ENCODE data around the gene TTC22.
A peak's percentile ranks its signal among the peaks of the same experiment; 100 is the strongest.

The TTC22 gene

DNA sequence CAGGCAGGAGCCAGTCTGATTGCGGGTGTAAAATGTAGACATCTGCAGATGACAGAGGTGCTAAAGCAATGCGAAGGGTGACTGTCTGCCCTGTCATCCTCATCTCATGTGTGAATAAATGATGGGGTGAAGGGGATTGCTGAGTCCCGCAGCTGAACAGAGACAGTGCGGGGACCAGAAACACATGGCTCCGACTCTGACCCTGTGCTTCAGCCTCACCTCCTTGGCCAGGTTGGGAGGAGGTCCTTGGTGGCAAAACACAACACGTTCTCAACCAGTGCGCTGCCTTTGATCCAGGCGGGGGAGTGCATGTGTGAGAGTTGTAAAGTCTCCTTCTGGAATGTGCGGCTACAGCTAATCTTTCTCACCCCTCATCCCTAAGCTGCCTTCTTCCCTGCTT is 32.0 kb upstream of the TTC22 start:
- no peak for DNase-seq

DNA sequence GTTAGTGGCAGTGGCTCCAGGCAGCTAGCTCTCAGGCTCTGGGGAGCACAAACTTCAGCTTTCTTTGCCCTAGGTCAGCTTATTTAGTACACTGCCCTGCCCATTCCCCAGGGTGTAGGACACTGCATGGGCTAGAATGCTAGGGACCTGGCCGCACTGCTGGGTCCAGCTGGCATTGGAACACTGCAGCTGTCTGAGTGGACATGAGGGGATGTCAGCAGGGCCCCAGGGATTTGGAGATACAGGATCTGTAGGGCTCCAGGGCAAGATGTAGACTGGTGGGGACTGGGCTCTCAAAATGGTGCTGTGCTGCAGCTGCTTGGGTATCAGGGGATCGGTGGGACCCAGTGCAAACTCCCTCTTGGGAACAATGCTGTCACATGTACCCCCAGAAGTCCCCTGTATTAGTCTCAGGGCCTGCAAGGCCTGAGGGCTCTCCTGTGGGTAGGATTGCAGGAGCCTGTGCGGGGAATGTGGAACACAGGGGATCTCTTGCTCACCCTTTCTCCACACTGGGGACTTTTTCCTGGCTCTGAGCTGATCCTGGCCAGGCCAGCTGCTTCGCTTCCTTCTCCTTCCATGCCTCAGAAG is 25.2 kb upstream of the TTC22 start:
- no peak for DNase-seq

DNA sequence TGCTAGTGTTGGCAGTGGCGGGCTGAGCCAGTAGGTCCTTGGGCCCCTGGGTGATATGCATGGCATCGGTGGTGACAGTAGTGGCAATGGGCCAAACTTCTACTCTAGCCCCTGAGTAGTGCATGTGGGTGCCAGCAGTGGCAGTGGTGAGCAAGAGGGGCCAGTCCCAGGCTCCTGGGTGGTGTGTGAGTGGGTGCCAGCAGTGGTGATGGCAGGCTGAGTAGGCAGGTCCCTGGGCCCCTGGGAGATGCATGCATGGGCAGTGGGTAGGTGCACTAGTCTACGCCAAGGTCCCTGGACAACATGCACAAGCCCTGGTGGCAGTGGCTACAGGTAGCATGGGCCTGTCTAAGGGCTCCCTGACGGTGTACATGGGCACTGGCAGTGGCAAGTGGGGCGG is 24.6 kb upstream of the TTC22 start:
- DNase-seq: no peak

DNA sequence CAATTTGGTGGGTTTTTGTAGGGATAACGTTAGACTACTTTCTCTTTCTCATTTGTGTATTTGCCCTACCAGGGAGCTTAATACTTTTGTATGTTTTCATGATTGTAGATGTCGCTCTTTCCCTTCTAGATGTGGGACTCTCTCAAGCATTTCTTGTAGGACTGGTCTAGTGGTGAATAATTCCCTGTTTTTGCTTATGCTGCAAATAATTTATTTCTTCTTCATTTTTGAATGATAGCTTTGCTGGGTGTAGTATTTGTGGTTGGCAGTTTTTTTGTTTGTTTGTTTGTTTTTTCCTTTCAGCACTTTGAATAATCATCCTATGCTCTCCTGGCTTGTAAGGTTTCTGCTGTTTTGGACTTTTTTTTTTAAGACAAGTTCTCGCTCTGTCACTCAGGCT is 22.5 kb upstream of the TTC22 start:
- no peak for DNase-seq

DNA sequence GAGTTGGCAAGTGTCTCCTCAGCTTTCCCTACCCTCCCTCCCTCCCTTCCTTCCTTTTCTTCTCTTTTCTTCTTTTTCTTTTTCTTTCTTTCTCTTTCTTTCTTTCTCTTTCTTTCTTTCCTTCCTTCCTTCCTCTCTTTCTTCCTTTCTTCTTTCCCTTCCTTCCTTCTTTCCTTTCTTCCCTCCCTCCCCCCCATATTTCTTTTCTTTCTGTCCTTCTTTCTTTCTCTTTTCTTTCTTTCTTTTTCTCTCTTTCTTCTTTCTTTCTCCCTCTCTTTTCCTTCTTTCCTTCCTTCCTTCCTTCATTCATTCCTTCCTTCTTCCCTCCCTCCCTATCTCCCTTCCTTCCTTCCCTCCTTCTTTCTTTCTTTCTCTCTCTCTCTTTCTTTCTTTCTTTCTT is 18.6 kb upstream of the TTC22 start:
- DNase-seq: no peak

DNA sequence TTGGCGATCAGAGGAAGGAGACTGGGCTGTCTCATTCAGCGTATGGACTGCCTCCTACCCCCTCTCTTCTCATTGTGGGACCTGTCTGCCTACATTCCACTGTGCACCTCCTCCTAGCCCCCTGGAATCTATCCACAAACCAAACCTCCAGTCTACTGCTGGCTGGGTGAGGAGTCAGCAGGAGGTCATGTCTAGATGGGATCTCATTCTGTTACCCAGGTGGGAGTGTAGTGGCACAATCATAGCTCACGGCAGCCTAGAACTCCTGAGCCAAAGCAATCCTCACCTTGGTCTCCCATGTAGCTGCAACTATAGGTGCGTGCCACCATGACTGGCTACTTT is 18.0 kb upstream of the TTC22 start:
- DNase-seq: no peak

DNA sequence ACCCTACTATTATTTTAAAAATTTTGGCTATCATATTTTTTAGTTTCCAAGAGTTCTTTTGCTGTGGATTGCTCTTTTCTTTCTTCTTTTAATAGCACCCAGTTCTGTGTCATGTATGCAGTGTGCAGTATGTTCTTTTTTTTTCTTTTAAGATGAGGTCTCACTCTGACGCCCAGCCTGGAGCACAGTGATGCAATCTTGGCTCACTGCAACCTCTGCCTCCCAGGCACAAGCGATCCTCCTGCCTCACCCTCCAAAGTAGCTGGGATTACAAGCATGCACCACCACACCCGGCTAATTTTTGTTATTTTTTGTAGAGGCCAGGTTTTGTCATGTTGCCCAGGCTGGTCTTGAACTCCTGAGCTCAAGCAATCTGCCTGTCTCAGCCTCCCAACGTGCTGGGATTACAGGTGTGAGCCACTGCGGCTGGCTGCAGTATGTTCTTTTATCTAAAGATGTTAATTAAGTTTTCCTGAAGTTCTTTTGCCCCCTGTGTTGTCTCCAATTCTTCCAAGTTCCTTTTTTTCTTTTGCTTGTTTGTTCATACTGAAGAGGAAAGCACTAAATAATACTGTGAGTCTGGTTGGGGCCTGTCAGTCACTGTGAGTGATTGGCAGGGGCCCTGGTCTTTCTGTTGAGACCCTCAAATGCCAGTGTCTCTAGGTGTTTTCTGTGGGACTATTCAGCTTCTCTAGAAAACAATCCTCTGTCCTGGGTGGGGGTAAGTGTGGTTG is 17.5 kb upstream of the TTC22 start:
- no peak for DNase-seq

DNA sequence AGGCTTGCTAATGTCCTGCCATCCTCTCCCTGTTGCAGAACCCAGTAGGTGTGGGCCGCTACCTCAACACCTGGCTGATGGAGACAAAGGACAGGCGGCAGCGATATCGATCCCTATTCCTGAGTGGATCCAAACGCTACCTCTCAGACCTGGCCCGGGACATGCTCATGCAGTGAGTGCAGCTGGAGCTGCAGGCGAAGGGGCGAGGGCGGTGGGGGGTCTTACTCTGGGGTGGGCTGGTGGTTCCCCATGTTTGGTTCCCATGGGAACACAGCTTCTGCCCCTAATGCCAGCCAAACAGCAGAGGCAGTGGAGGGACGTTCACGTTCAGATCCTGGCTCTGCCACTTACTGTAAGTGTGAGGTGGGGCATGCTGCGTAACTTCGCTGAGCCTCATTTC is 15.8 kb upstream of the TTC22 start:
- no peak for DNase-seq

DNA sequence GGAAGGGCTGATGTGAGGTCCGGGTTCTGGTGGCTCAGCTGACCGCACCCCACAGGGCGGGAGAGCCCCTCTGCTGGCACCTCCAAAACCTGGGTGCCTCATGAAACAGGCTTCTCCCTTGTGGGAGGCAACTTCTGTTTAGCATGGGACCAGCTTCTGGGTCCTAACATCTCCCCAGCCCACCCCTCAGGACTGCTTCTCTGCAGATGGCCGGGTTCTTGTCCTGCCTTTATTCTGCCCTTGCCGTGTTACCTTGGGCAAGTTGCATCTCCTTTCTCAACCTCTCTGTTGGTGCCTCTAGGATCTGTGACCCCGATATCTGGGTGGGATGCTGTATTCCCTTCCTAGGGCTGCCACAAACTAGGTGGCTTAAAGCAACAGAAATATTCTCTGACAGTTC is 15.0 kb upstream of the TTC22 start:
- DNase-seq: no peak

DNA sequence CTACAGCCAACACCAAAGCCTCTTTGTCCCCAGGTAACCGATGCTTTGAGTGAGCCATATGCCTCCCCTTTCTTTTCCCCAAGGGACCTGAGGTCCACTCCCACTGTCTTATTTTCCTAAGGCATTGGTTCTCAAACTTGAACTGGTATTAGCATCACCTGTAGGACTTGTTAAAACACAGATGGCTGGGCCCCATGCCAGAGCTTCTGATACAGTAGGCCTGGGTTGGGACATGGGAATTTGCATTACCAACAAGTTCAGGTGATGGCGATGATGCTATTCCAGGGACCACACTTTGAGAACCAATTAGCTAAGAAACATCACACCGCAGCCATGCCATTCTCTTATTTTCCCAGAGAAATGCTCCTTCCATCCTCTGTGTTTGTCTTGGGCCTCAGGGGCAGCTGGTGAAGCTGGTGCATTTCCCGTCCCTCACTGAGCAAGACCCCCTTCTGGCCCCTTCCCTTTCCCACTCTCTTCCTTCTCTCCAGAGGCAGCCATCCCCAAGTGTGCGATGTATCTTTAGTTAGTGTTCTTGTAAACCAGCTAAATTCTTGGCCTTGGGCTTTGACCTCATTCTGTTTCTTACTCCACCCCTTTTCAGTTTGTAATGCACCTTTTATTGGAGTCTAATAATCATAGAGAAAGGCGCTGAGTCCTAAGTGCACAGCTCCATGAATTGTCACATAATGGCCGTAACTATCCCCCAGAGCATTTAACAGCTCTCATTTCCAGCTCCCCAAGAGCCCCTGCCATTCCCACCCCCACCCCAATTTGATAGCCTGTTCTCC is 14.2 kb upstream of the TTC22 start:
- no peak for DNase-seq

DNA sequence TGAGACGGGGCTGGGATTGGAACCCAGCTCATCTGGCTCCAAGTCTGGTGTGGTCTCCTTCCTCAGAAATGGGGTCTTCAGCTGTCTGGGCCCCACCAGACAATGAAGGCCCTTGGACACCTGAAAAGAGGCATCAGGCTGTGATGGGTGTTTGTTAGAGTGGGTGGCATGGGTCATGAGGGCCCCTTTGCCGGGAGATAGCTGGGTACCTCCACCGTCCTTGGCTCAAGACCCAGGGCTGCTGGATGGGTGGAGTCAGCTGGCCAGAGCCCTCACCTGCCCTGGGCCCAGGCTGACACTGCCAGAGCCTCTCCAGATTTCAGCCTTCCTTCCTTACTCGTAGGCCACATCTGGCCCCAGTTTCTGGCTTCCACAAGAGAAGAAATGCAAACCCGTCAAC is 13.4 kb upstream of the TTC22 start:
- DNase-seq: no peak

DNA sequence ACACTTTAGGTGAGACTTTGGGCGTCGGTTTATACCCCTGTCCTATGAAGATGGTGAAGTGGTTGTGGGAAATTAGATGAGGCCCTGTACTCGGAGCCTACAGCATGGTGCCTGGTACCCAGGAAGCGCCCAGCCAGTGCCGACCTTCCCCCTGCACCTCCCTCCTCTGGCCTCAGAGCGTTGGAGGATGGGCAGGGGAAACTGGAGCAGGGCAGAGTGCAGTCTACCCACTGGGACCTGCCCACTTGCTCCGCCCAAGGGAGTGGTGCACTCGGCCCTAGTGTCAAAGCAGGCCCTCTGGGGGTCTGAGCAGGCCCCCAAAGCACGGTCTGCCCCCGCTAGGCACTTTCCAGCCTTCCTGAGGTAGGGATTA is 13.0 kb upstream of the TTC22 start:
- no peak for DNase-seq

DNA sequence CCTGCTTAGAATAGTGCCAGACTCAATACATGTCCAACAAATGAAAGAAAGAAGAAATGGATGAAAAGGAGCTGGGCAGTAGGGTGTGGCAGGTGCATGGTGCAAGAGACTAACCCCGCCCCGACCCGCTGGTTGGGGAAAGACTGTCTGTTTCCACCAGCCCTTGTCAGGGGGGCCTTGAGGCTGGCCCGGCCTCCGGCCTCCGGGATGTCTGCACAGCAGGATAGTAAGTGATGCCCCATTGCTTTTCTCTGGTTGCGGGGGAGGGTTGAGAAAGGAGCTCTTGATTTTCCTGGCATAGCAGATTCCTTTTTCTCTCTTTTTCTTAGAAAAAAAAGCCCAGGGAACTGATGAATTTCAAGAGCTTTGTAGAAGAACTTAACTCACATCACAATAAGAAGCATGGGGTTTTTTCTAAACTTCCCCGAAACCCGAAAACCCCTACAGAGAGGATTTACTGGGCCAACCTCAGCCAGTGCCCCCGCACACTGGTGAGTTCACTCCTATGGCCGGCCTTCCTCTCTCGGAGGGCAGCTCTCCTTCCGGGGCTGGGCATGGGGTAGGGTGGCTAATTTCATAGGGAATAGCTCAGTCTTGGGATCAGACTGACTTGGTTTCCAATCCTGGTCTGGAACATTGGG is 12.5 kb upstream of the TTC22 start:
- no peak for DNase-seq

DNA sequence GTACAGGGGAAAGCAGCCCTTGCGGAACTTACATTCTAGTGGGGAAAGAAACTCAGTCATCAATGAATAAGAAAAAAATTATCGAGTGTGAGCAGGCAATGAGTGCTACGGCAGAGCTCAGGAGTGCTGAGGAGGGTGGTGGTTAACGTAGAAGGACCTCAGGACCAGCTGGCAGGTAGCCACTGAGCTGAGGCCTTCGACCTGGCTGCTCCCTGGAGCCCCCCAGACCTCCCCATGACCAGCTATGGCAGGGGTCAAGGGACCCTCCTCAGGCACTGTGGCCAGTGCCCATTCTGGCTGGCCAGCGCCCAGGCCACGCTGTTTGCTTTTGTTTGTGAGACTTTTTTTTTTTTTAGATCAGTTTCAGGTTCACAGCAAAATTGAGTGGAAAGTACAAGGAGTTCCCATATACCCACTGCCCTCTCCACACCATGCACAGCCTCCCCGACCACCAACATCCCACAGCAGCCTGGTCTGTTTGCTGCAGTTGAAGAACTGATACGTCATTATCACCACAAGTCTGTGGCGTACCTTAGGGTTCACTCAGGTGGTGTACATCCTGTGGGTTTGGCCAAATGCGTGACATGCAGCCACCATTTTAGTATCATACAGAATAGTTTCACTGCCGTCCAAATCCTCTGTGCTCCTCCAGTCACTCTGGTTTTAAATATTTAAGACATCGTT is 11.8 kb upstream of the TTC22 start:
- no peak for DNase-seq

DNA sequence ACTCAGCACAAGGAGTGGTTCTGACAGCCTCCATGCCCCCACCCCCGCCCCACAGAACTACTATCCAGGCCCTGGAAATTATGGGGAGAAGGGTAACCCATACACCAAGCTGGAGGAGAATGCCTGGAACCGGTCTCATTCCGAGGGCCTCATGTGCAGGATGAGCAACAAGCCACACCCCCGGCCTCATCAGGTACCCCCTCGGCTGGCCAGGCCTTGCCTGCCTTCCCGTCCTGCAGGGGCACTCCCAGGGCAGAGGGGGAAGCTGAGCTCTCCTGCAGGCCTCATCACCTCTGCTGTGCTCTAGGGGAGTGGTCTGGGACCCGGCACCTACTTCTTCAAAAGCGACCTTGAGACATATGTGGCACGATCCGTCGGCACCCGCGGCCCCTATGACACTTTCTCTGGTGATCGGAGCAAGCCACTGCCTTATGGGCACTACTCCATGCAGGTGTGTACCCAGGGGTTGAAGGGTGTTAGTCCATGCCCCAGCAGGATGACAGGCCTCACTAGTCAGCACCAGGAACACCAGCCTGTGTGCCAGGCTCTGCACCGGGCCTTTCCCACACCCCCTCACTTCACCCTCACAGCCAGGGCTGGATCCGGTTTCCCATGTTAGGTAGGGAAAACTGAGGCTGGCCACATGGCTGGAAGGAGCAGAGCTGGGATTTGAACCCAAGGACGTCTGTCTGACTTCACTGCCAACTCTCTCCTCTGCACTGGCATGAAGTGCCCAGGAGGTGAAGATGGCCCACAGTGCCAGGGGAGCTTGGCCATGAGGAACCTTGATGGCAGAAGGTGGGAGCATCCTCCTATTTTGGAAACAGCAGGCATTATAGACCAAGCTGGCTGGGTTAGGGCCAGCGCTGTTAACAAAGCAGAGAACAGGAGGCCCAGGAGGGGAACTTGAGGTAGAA is 10.9 kb upstream of the TTC22 start:
- no peak for DNase-seq

DNA sequence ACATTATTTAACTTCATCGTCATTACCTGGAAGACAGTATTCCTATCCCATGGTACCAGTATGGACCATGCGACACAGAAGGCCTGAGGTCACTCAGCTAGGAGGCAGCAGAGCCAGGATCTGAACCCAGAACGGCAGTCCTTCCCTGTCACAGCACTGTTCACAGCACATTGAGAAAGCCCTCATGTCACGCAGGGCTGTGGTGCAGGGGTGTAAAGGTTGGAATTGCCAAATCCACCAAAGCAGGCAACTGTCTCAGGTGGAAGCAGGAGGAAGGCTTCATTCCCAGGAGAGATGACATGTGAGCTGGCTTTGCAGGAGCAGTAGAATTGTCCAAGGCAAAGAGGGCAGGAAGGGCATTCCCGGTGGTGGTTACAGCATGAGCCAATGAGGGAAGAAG is 9.9 kb upstream of the TTC22 start:
- no peak for DNase-seq

DNA sequence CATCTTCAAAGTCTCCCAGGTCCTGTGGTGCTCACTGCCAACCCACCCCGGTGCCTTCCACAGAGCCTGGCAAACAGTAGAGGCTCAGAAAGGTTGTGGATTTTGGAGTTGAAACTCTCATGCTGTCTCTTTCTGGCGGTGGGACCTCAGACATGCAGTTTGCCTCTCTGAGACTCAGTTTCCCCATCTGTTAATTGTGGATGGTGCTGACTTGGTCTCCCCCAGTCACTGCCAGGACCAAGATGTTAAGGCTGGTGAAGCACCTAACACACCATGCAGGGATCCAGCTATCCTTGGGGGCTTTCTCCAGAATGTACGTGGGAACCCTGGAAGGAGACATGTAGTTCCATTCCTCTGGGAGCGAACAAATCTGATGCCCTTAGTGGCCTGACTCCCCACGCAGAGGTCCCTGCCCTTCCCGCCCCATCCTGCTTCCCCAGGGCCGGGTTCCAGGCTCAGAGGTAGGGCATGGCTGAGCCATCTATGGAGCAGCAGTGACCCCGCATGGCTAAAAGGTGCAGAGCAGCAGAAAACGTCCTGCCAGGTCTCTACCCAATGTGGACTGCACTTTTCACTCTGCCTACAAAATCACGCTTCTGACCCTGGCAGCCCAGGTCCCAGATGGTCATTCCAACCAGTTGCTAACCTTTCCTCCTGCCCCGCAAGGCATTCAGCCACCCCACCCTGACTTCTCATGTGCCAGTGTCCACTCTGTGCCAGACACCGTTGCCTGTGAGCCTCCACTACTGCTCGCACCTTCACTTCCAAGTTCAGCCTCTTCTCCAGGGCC is 9.2 kb upstream of the TTC22 start:
- DNase-seq: peak; percentile 80

DNA sequence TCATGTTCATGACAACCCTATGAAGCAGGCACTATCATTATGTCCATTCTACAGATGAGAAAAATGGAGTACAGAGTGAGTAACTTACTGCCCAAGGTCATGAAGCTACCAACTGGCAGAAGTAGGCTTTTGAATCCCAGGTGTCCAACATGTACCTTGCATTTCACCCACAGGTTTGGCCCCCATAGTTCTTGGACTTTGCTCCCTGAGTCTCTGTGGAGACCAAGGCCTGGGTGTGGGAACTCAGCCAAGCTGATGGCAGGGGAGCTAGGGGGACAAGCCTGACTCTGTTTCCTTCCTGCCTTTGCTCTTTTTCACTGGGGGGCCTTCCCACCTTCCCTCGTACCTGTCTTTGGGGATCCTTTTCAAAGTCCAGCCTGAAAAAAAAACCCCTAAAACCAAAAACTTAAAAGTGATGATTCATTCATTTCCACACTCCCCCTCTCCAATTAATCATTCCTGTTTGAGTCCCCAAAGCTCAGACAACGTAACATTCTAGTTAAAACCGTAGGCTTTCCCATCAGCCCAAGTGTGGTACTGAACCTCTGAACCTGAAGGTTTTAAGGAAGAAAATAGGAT is 8.5 kb upstream of the TTC22 start:
- DNase-seq: no peak

DNA sequence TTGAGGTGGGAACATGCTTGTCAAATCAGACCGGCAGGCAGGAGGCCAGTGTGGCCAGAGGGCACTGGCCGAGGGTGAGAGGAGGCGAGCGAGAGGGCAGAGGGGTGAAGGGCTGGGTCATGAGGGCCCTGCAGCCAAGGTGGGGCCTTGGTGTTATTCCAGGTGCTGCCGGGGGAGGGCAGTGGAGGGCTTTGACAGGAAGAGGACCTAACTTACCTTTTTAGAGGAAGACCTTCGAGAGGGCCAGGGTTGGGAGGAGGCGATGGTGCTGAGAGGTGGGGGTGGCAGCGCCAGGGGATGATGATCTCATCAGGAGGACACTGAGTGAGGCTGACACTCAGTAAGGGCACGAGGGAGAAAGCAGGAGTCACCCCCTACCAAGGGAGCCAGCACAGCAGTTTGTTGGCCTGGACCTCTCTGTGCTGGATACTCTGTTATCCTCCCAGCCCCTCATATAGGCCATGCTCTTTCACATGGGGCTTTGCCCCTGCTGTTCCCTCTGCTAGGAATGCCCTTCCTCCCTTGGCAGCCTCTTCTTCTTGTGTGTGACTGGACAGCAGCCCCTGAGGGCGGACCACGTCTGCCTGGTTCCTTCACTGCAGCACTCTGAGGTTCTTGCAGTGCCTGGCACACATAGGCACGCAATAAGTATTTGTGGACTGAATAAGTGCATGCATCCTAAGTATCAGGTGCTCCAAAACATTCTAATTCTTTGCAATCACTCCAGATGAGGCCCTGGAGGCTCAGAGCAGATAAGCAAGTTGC is 7.5 kb upstream of the TTC22 start:
- no peak for DNase-seq

DNA sequence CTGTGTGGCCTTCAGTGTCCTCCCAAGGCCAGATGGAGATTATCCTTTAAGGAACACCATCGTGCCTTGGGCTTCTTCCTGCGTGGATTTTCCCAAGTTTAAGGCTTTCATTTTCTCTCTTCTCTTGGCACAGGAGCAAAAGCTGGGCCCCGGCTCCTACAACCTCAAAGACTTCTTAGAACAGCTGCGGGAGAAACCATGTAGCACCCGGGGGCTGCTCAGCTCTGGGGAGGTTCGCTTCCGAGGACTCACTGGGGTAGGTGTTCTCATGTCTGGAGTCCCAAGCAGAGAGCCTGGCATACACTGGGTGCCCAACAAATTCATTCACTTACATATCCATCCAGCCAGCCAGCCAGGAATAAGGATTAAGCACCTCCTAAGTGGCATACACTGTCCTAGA is 6.6 kb upstream of the TTC22 start:
- no peak for DNase-seq

Data from activated CD4-positive, alpha-beta T cell treated with anti-CD3 and anti-CD28 coated beads, Interleukin-2, Interleukin-6, amounts not matched to agents 100 ng/mL and 50 ng/mL, durations not matched to agents 16 hours and 8 hours (primary cell).